ENCODE data around the gene ASF1A.
"Not testable (repeated sequence)": the region's sequence is repeated elsewhere in the genome, so short reads cannot be mapped to it uniquely, and the experiment has no call there.

ASF1A gene

DNA sequence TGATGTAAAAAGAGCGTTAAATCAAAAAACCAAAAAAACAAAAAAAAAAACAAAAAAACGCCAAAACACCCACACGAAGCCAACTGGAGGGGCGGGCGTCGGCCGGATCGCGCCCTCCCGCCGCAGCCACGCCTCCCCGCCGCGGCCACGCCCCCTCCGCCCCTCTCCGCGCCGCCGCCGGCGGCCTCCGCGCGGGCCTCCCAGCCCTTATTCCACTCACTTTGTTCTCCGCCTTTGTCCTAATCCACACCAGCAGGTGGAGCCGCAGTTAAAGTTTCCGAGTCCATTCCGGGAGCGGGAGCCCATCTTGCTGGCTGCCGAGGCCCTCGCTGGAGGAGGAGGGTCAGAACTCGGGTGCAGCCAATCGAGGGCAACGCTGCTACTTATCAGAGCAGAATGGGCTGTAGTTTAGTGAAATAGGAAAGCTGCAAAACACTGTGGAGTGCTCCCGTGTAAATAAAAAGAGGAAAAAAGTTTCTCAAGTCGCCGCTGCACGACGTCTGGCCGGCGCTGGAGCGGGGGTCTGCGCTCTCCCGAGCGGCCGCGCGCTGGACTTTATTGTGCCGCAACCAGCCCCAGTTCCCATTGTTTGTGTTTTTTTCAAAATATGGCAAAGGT, at the start of gene ASF1A:
TSS of gene ASF1A (plus strand) at position 346 of the 618 bp plus-strand sequence. CDS start at position 608, 262 bp downstream.
- DNase-seq (ENCODE audit: low spot score) = peak; percentile 99

DNA sequence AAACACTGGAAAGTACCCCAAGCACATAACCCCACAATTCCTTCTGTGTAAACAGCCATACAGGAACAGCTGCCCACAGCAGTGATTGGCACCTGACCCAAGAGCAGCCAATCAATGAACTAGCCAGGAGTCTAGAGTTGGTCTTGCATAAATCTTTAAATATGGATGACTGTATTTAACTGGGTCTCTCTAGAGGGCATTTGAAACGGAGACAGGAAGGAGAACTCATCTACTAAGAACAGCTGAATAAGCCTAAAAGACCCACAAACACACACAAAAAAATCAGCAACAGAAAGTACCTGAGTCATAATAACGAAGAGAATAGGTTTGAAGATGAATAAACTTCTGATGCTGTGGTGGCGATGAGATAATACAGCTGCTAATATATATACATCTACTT, 49.0 kb upstream of the ASF1A start:
- DNase-seq (ENCODE audit: low spot score) = no peak

DNA sequence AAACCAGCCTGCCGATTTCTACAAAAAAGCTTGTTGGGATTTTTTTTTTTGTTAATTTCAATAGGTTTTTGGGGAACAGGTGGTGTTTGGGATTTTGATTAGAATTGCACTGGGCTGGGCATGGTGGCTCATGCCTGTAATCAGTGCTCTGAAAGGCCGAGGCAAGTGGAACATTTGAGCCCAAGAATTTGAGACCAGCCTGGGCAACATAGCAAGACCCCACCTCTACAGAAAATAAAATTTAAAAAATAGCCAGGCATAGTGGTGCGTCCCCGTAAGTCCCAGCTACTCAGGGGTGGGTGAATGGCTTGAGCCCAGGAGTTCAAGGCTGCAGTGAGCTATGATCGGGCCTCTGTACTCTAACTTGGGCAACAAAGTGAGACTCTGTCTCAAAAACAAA, 40.5 kb upstream of the ASF1A start:
- no peak for DNase-seq (ENCODE audit: low spot score)

DNA sequence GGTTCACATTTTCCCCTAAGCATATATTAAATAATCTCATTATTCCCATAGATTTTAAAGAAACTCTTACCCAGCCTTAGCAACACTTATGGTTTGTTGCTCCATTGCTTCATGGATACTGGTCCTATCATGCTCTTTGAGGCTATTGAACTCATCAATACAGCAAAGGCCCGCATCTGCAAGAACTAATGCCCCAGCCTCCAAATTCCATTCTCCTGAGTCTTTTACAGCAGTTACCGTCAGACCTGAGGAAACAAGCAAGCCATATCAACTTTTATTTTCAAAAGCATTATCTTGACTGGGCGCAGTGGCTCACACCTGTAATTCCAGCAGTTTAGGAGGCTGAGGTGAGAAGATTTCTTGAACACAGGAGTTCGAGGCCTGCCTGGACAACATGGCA, 37.7 kb upstream of the ASF1A start:
- DNase-seq (ENCODE audit: low spot score) = peak; percentile 6

DNA sequence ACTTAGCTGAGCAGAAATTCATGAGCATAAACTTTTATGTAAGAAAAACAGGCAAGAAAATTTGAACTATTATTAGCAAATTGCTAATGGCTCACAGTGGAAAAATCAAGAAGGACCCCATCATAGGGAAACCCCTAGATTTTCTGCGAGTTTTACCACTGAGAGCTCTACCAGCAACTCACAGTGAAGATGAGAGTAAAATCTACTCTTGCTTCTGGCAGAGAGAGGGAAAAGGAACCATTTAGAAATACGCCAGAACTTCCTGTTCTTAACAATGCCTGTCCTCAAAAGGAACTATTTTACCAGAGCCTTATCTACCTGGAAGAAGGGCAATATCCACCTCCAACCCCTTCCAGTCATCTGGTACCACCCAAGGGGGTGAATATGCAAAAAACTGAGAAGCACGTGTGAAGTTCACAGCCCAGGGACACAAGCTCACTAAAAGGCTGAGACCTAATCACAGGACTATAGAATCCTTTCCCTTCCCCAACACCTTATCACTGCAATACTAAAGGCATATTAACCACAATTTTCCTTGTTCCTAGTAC, 34.4 kb upstream of the ASF1A start:
- DNase-seq (ENCODE audit: low spot score) = no peak

DNA sequence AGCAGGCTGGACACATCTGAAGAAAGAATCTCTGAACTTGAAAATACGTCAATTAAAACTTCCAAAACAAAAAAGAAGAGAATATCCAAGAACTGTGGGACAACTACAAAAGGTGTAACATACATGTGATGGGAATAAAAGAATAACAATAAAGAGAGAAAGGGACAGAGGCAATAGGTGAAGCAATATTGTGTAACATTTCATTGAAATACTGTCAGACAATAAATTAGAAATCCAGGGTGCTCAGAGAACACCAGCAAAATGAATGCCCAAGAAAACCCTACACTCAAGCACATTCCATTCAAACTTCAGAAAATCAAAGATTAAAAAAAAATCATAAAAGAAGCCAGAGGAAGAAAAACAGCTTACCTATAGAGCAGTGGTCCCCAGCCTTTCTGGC, 33.6 kb upstream of the ASF1A start:
- DNase-seq (ENCODE audit: low spot score) = no peak

DNA sequence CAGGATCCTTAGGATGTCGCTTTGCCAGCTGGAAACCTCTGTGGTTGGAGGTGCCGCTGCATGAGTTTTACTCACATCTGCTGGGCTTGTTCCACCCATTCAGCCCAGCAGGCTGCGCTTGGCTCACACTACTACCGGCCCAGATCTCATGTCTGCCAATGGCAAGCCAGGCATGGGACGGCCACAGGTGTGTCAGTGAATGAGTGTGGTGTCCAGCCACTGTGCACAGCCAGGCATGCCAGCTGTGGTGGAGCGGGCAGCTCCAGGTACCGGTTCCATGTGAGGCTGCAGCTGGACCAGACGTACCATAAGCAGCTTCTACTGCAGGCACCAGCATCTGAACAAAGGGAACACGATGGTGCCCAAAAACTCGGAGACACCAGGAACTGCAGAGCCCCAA, 33.1 kb upstream of the ASF1A start:
- no peak for DNase-seq (ENCODE audit: low spot score)

DNA sequence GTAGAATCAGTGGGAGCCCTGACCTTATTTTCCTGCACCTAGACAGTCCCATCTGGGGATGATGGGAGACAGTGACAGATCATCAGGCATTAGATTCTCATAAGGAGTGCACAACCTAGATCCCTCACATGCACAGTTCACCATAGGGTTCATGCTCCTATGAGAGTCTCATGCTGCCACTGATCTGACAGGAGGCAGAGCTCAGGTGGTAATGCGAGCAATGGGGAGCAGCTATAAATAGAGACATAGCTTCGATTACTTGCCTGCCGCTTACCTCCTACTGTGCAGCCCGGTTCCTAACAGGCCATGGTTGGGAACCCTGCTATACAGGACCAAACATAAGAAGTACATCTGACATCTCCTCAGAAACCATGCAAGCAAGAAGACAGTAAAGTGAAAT, 31.5 kb upstream of the ASF1A start:
- no peak for DNase-seq (ENCODE audit: low spot score)

DNA sequence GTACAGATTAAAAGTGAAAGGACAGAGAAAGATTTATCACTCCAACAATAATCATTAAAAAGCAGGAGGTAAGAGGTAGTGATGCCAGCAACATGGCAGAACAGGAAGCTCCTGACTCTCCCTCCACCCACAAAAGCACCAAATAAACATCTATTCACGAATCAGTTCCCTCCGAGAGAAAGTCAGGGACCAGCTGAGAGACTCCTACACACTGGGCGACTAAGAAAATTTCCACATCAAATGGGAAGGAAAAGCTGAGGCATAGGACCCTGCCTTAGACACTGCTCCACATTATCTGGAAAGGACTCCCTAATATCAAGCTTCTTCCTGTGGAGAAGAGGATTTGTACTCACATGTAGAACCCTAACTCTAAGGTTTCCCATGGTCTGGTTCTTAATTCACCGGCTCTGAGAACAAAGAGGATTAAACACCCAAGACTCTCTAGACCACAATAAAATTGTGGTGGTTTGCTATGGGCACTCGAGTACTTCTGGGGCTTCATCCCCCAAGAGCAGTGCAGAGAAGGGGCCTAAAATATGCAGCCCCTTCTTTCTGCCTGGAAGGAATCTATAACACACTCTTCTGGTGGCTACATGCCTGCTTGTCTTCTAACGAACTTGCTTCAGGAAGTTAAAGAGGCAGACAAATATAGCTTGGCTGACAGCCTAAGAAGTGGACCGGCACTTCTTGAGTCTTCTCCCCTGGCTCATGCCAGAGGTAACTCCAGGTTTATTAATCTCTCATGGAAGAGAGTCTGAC, 29.4 kb upstream of the ASF1A start:
- DNase-seq (ENCODE audit: low spot score) = no peak

DNA sequence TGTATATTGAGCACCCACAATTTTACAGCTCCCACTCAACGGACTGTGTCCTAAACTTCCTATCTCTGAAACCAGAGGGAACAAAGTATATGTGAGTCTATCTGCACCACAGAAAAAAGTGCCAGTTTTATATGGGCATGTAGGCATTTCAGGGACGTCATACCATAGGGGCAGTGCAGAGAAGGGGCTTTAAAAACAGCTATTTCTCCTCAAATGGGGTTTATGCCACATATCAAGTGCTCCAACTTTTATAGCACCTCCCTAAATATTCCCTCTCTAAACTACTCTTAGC, 28.9 kb upstream of the ASF1A start:
- no peak for DNase-seq (ENCODE audit: low spot score)

DNA sequence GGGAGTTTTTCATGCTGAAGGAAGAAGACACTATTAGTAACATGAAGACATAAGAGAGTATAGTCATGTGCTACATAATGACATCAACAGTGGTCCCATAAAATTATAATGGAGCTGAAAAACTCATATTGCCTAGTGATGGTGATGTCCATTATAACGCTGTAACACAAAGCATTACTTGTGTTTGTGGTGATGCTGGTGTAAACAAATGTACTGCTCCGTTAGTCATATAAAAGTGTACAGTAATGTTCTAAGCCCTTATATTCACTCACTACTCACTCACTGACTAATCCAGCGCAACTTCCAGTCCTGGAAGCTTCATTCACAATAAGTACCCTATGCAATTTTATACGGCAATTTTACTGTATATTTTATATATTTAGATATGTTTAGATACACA, 26.8 kb upstream of the ASF1A start:
- no peak for DNase-seq (ENCODE audit: low spot score)

DNA sequence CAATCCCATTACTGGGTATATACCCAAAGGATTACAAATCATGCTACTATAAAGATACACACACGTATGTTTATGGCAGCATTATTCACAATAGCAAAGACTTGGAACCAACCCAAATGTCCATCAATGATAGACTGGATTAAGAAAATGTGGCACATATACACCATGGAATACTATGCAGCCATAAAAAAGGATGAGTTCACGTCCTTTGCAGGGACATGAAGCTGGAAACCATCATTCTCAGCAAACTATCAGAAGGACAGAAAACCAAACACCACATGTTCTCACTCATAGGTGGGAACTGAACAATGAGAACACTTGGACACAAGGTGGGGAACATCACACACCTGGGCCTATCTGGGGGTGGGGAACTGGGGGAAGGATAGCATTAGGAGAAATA, 25.1 kb upstream of the ASF1A start:
- not testable (repeated sequence) for DNase-seq (ENCODE audit: low spot score)

DNA sequence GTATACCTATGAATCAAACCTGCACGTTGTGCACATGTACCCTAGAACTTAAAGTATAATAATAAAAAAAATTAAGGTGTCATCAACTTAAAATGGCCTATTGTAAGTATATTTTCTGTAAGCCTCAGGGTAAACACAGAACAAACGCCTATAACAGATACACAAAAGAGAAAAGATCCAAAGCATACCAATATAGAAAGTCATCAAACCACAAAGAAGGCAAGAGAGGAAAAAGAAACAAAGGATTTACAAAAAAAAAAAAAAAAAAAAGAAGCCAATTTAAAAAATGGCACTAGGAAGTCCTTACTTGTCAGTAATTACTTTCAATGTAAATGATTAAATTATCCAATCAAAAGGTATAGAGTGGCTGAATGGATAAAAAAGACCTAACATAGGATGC, 24.6 kb upstream of the ASF1A start:
- peak; percentile 39 for DNase-seq (ENCODE audit: low spot score)

DNA sequence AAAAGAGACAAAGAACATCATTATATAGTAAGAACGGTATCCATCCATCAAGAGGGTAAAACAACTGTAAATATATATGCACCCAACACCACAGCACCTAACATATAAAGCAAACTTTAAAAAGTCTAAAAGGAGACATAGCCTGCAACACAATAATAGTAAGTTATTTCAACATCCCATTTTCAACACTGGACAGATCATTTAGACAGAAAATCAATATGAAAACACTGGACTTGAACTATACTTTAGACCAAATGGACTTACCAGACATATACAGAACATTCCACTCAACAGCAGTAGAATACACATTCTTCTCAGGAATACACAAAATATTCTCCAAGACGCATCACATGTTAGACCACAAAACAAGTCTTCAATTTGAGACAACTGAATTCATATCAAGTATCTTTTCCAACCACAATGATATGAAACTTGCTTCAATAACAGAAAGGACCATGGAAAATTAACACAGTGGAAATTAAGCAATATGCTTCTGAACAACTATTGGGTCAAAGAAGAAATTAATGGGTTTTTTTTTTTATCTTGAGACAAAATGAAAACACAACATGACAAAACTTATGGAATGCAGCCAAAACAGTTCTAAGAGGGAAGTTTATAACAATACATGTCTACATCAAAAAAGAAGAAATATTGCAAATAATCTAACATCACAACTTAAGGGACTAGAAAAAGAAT, 23.9 kb upstream of the ASF1A start:
- no peak for DNase-seq (ENCODE audit: low spot score)

DNA sequence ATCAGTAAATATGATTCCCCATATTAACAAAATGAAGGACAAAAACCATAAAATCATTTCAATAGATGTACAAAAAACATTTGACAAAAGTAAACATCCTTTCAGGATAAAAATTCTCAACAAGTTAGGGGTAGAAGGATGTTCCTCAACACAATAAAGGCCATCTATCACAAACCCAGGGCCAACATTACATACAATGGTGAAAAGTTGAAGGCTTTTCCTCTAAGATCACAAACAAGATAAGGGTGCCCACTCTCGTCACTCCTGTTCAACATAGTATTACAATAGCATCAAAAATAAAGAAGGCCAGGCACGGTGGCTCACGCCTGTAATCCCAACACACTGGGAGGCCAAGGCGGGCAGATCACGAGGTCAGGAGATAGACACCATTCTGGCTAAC, 22.6 kb upstream of the ASF1A start:
- no peak for DNase-seq (ENCODE audit: low spot score)

DNA sequence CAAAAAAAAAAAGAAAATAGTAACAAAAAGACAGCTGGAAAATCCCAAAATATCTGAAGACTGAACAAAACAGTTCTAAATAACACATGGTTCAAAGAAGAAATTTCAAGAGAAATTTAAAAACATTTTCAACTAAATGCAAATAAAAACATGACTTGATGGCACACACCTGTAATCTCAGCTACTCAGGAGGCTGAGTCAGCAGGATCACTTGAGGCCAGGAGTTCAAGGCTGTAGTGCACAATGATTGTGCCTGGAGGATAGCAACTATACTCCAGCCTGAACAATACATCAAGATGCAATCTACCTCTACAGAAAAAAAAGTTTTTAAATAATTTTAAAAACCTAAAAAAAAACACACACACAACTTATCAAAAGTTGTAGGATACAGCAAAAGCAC, 21.6 kb upstream of the ASF1A start:
- DNase-seq (ENCODE audit: low spot score) = no peak

DNA sequence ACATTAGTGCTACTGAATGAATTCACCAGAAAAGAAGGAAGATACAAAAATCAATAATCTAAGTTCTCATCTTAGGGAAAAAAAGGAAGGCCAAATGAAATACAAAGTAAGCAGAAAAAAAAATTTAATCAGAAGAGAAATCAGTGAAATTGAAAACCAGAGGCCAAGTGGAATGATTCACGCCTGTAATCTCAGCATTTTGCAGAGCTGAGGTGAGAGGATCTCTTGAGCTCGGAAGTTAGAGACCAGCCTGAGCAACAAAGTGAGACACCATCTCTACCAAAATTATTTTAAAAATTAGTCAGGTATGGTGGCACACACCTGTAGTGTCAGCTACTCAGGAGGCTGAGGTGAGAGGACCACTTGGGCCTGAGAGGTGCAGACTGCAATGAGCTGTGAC, 21.2 kb upstream of the ASF1A start:
- no peak for DNase-seq (ENCODE audit: low spot score)

DNA sequence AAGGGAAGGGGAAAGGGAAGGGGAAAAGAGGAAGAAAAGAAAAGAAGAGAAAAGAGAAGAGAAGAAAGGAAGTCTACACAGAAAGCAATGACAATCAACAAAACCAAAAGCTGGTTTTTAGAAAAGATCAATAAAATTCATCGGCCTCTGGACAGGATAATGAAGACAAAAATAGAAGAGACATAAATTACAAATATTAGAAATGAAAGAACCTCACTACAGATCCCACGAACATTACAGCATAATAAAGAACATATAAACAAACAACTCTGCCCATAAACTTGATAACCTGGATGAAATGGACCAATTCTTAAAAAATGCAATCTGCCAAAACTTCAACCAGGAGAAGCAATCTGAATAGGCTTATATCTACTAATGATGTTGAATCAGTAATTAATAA, 20.7 kb upstream of the ASF1A start:
- no peak for DNase-seq (ENCODE audit: low spot score)

DNA sequence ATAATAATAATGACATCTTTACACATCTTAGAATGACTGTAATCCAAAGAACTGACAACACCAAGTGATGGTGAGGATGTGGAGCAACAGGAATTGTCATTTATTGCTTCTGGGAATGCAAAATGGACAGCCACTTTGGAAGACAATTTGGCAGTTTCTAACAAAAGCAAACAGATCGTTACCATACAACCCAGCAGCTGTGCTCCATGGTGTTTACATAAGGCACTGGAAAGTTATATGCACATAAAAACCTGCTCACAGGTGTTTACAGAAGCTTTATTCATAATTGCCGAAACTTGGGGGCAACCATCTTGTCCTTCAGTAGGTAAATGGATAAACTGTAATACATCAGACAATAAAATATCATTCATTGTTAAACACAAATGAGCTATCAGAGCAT, 18.3 kb upstream of the ASF1A start:
- no peak for DNase-seq (ENCODE audit: low spot score)

DNA sequence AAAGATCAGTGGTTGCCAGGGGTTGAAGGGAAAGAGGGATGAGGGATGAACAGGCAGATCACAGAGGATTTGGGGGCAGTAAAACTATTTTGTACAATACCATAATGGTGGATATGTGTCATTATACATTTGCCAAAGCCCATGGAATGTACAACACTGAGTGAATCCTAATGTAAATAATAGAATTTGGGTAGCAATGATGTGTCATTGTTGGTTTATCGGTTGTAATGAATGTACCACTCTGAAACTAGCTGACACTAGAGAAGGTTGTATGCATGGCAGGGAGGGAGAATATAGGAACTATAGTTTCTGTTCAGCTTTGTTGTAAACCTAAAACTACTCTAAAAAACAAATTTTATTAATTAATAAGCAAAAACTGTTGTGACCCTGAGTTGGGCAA, 17.8 kb upstream of the ASF1A start:
- DNase-seq (ENCODE audit: low spot score) = no peak

DNA sequence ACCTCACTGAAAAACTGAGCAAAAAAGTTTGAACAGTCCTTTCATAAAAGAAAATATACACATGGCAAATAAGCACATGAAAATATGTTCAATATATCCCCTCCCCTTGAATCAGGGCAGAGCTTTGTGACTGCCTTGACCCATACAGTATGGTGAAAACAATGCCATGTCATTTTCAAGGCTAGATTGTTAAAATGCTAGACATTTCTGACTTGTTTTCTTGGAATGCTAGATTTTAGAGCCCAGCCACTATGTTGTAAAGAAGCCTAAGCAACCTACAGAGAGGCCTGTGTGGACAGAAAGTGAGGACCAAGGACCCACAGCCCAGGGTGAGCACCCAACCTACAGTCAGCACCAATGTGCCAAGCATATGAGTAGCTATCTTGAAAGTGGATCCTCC, 17.1 kb upstream of the ASF1A start:
- no peak for DNase-seq (ENCODE audit: low spot score)

DNA sequence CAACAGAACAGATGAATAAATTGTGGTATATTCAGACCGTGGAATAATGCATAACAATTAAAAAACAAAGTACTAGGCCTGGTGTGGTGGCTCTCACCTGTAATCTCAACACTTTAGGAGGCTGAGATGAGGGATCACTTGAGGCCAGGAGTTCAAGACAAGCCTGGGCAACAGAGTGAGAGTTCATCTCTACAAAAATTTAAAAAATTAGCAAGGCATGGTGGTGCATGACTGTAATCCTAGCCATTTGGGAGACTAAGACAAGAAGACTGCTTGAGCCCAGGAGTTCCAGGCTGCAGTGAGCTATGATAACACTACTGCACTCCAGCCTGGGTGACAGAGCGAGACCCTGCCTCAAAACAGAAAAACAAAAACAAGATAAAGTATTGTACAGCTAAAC, 16.1 kb upstream of the ASF1A start:
- no peak for DNase-seq (ENCODE audit: low spot score)
